ENCODE results near the gene OR56A1. TPM values are rescaled to one million over a fixed set of nuclear protein-coding genes. Genes with fewer than 3 reads are reported as not detected.

Gene OR56A1
- polyA plus RNA-seq, 4 donors, result under 0.01 TPM; not detected in 3

GRCh38 chr11:6055569-6055968, 25.0 kb upstream of the OR56A1 start:
- Histone ChIP-seq H3K4me1 (ENCODE audit: control insufficient read depth in 3 of 3, insufficient read depth in 2 of 3, low read depth in 1 of 3, low read length in 2 of 3) (no peaks in the 10 kb centered on the region), H3K4me3 (ENCODE audit: low read depth in 1 of 3, low read length in 3 of 3) (no peak overlapping the region), H3K27ac (ENCODE audit: low read depth in 1 of 3, low read length in 2 of 3) (no peak overlapping the region), H3K36me3 (ENCODE audit: control insufficient read depth in 3 of 3, insufficient read depth in 2 of 3, low read depth in 1 of 3, low read length in 3 of 3) (no peaks in the 10 kb centered on the region), H3K9me3 (ENCODE audit: control insufficient read depth in 2 of 2, insufficient read depth in 1 of 2, low read depth in 1 of 2, low read length in 1 of 2) (no peaks in the 10 kb centered on the region), H3K27me3 (ENCODE audit: control insufficient read depth in 3 of 3, insufficient read depth in 3 of 3, low read length in 3 of 3) (peaks cover 0 to 3% (median 0%) of the 10 kb centered on the region in 3 donors)
- FAIRE-seq (no peak), DNase-seq (no peak)

- no peak overlapping the region for H3K27ac ChIP-seq (ENCODE audit: low read depth in 1 of 3, low read length in 2 of 3)
- WGBS, 3 donors, result 47 to 65% (median 56%) methylated on average over 3 of the region's 3 CpGs
- peaks cover 0 to 3% (median 0%) of the 10 kb centered on the region in 3 donors for H3K27me3 ChIP-seq (ENCODE audit: control insufficient read depth in 3 of 3, insufficient read depth in 3 of 3, low read length in 3 of 3)
- H3K9me3 ChIP-seq (ENCODE audit: control insufficient read depth in 2 of 2, insufficient read depth in 1 of 2, low read depth in 1 of 2, low read length in 1 of 2), result no peaks in the 10 kb centered on the region
- no peaks in the 10 kb centered on the region for H3K36me3 ChIP-seq (ENCODE audit: control insufficient read depth in 3 of 3, insufficient read depth in 2 of 3, low read depth in 1 of 3, low read length in 3 of 3)
- H3K4me1 ChIP-seq (ENCODE audit: control insufficient read depth in 3 of 3, insufficient read depth in 2 of 3, low read depth in 1 of 3, low read length in 2 of 3), result no peaks in the 10 kb centered on the region
- no peak overlapping the region for H3K4me3 ChIP-seq (ENCODE audit: low read depth in 1 of 3, low read length in 3 of 3)
- no peak for DNase-seq
- FAIRE-seq, result no peak
Observed at GRCh38 chr11:6052374-6052773, 21.8 kb upstream of the OR56A1 start.

- no peak overlapping the region for H3K27ac ChIP-seq (ENCODE audit: low read depth in 1 of 3, low read length in 2 of 3)
- no peaks in the 10 kb centered on the region for H3K4me1 ChIP-seq (ENCODE audit: control insufficient read depth in 3 of 3, insufficient read depth in 2 of 3, low read depth in 1 of 3, low read length in 2 of 3)
- no peak overlapping the region for H3K4me3 ChIP-seq (ENCODE audit: low read depth in 1 of 3, low read length in 3 of 3)
- WGBS, 3 donors, result 38 to 48% (median 46%) methylated on average over 4 of the region's 4 CpGs
- FAIRE-seq, result no peak
- no peaks in the 10 kb centered on the region for H3K27me3 ChIP-seq (ENCODE audit: control insufficient read depth in 3 of 3, insufficient read depth in 3 of 3, low read length in 3 of 3)
- H3K36me3 ChIP-seq (ENCODE audit: control insufficient read depth in 3 of 3, insufficient read depth in 2 of 3, low read depth in 1 of 3, low read length in 3 of 3), result no peaks in the 10 kb centered on the region
- DNase-seq, result no peak
- no peaks in the 10 kb centered on the region for H3K9me3 ChIP-seq (ENCODE audit: control insufficient read depth in 2 of 2, insufficient read depth in 1 of 2, low read depth in 1 of 2, low read length in 1 of 2)
Observed at GRCh38 chr11:6040874-6041273, 10.3 kb upstream of the OR56A1 start.

- no peak overlapping the region for H3K27ac ChIP-seq (ENCODE audit: low read depth in 1 of 3, low read length in 2 of 3)
- no peak for DNase-seq
- H3K27me3 ChIP-seq (ENCODE audit: control insufficient read depth in 3 of 3, insufficient read depth in 3 of 3, low read length in 3 of 3), result peaks cover 0 to 5% (median 0%) of the 10 kb centered on the region in 3 donors
- no peak for FAIRE-seq
- no peak overlapping the region for H3K4me3 ChIP-seq (ENCODE audit: low read depth in 1 of 3, low read length in 3 of 3)
- no peaks in the 10 kb centered on the region for H3K4me1 ChIP-seq (ENCODE audit: control insufficient read depth in 3 of 3, insufficient read depth in 2 of 3, low read depth in 1 of 3, low read length in 2 of 3)
- 79 to 89% (median 85%) methylated on average over 1 of the region's 1 CpG for WGBS, 3 donors
- no peaks in the 10 kb centered on the region for H3K36me3 ChIP-seq (ENCODE audit: control insufficient read depth in 3 of 3, insufficient read depth in 2 of 3, low read depth in 1 of 3, low read length in 3 of 3)
- H3K9me3 ChIP-seq (ENCODE audit: control insufficient read depth in 2 of 2, insufficient read depth in 1 of 2, low read depth in 1 of 2, low read length in 1 of 2), result no peaks in the 10 kb centered on the region
Observed at GRCh38 chr11:6027501-6027900, 3.1 kb downstream of the OR56A1 start.

GRCh38 chr11:6025056-6025455, 5.5 kb downstream of the OR56A1 start:
- Histone ChIP-seq H3K4me1 (ENCODE audit: control insufficient read depth in 3 of 3, insufficient read depth in 2 of 3, low read depth in 1 of 3, low read length in 2 of 3) (no peaks in the 10 kb centered on the region), H3K36me3 (ENCODE audit: control insufficient read depth in 3 of 3, insufficient read depth in 2 of 3, low read depth in 1 of 3, low read length in 3 of 3) (no peaks in the 10 kb centered on the region), H3K27me3 (ENCODE audit: control insufficient read depth in 3 of 3, insufficient read depth in 3 of 3, low read length in 3 of 3) (peaks cover 0 to 5% (median 0%) of the 10 kb centered on the region in 3 donors), H3K4me3 (ENCODE audit: low read depth in 1 of 3, low read length in 3 of 3) (no peak overlapping the region), H3K27ac (ENCODE audit: low read depth in 1 of 3, low read length in 2 of 3) (no peak overlapping the region), H3K9me3 (ENCODE audit: control insufficient read depth in 2 of 2, insufficient read depth in 1 of 2, low read depth in 1 of 2, low read length in 1 of 2) (no peaks in the 10 kb centered on the region)
- WGBS, 3 donors, result 56 to 74% (median 58%) methylated on average over 2 of the region's 2 CpGs
- DNase-seq (no peak), FAIRE-seq (no peak)

GRCh38 chr11:6022956-6023355, 7.6 kb downstream of the OR56A1 start:
- DNase-seq (peak; percentile 37 to 62), FAIRE-seq (no peak)
- Histone ChIP-seq H3K36me3 (ENCODE audit: control insufficient read depth in 3 of 3, insufficient read depth in 2 of 3, low read depth in 1 of 3, low read length in 3 of 3) (no peaks in the 10 kb centered on the region), H3K27ac (ENCODE audit: low read depth in 1 of 3, low read length in 2 of 3) (no peak overlapping the region), H3K4me3 (ENCODE audit: low read depth in 1 of 3, low read length in 3 of 3) (no peak overlapping the region), H3K4me1 (ENCODE audit: control insufficient read depth in 3 of 3, insufficient read depth in 2 of 3, low read depth in 1 of 3, low read length in 2 of 3) (no peaks in the 10 kb centered on the region), H3K27me3 (ENCODE audit: control insufficient read depth in 3 of 3, insufficient read depth in 3 of 3, low read length in 3 of 3) (peaks cover 0 to 5% (median 0%) of the 10 kb centered on the region in 3 donors), H3K9me3 (ENCODE audit: control insufficient read depth in 2 of 2, insufficient read depth in 1 of 2, low read depth in 1 of 2, low read length in 1 of 2) (no peaks in the 10 kb centered on the region)
- 0 to 1% (median 1%) methylated on average over 4 of the region's 4 CpGs for WGBS, 3 donors

GRCh38 chr11:6013042-6013441, 17.5 kb downstream of the OR56A1 start:
- no peak for FAIRE-seq
- H3K27ac ChIP-seq (ENCODE audit: low read depth in 1 of 3, low read length in 2 of 3), result no peak overlapping the region
- WGBS, 3 donors, result 72 to 81% (median 74%) methylated on average over 3 of the region's 3 CpGs
- H3K36me3 ChIP-seq (ENCODE audit: control insufficient read depth in 3 of 3, insufficient read depth in 2 of 3, low read depth in 1 of 3, low read length in 3 of 3), result no peaks in the 10 kb centered on the region
- H3K4me1 ChIP-seq (ENCODE audit: control insufficient read depth in 3 of 3, insufficient read depth in 2 of 3, low read depth in 1 of 3, low read length in 2 of 3), result no peaks in the 10 kb centered on the region
- no peaks in the 10 kb centered on the region for H3K27me3 ChIP-seq (ENCODE audit: control insufficient read depth in 3 of 3, insufficient read depth in 3 of 3, low read length in 3 of 3)
- peaks cover 0 to 4% of the 10 kb centered on the region in 2 donors for H3K9me3 ChIP-seq (ENCODE audit: control insufficient read depth in 2 of 2, insufficient read depth in 1 of 2, low read depth in 1 of 2, low read length in 1 of 2)
- no peak for DNase-seq
- no peak overlapping the region for H3K4me3 ChIP-seq (ENCODE audit: low read depth in 1 of 3, low read length in 3 of 3)

- no peak overlapping the region for H3K4me3 ChIP-seq (ENCODE audit: low read depth in 1 of 3, low read length in 3 of 3)
- 59 to 77% (median 70%) methylated on average over 4 of the region's 4 CpGs for WGBS, 3 donors
- H3K4me1 ChIP-seq (ENCODE audit: control insufficient read depth in 3 of 3, insufficient read depth in 2 of 3, low read depth in 1 of 3, low read length in 2 of 3), result no peaks in the 10 kb centered on the region
- FAIRE-seq (no peak), DNase-seq (no peak)
- H3K27me3 ChIP-seq (ENCODE audit: control insufficient read depth in 3 of 3, insufficient read depth in 3 of 3, low read length in 3 of 3), result no peaks in the 10 kb centered on the region
- H3K27ac ChIP-seq (ENCODE audit: low read depth in 1 of 3, low read length in 2 of 3), result no peak overlapping the region
- H3K36me3 ChIP-seq (ENCODE audit: control insufficient read depth in 3 of 3, insufficient read depth in 2 of 3, low read depth in 1 of 3, low read length in 3 of 3), result no peaks in the 10 kb centered on the region
- peaks cover 0 to 4% of the 10 kb centered on the region in 2 donors for H3K9me3 ChIP-seq (ENCODE audit: control insufficient read depth in 2 of 2, insufficient read depth in 1 of 2, low read depth in 1 of 2, low read length in 1 of 2)
Observed at GRCh38 chr11:6012035-6012668, 18.4 kb downstream of the OR56A1 start.

- Histone ChIP-seq H3K4me1 (ENCODE audit: control insufficient read depth in 3 of 3, insufficient read depth in 2 of 3, low read depth in 1 of 3, low read length in 2 of 3) (no peaks in the 10 kb centered on the region), H3K27me3 (ENCODE audit: control insufficient read depth in 3 of 3, insufficient read depth in 3 of 3, low read length in 3 of 3) (peaks cover 0 to 3% (median 0%) of the 10 kb centered on the region in 3 donors), H3K9me3 (ENCODE audit: control insufficient read depth in 2 of 2, insufficient read depth in 1 of 2, low read depth in 1 of 2, low read length in 1 of 2) (no peaks in the 10 kb centered on the region), H3K4me3 (ENCODE audit: low read depth in 1 of 3, low read length in 3 of 3) (no peak within 1 kb of the TSS), H3K27ac (ENCODE audit: low read depth in 1 of 3, low read length in 2 of 3) (no peak within 1 kb of the TSS), H3K36me3 (ENCODE audit: control insufficient read depth in 3 of 3, insufficient read depth in 2 of 3, low read depth in 1 of 3, low read length in 3 of 3) (no peaks in the 10 kb centered on the region)
- FAIRE-seq (no peak), DNase-seq (no peak)
Observed at GRCh38 chr11:6006846-6007245, 23.7 kb downstream of the OR56A1 start, which contains the start of gene OR56A4. TSS of gene OR56A4 (minus strand) at chr11:6006946. CDS start at chr11:6002992, 3,954 bp downstream.

Measured in small intestine (tissue), 7 donors.